HG03521 (cell line): ENCODE measurements around the gene CORO7.

Experiments used
- ATAC-seq: cut with Tn5 transposase; IDR thresholded peaks from one replicate; pipeline ENCODE4 v1.9.1; 2021; ENCODE audit warnings: mild to moderate bottlenecking, moderate library complexity; ENCODE audit not compliant: unreplicated experiment

CORO7 gene

GRCh38 chr16:4385789-4386450 is 30.5 kb downstream of the CORO7 start:
- ATAC-seq: no peak

- ATAC-seq: no peak
Measured at GRCh38 chr16:4385066-4385788, 31.2 kb downstream of the CORO7 start.

GRCh38 chr16:4384509-4384942 is 31.9 kb downstream of the CORO7 start:
- ATAC-seq: no peak

- ATAC-seq: no peak
Measured at GRCh38 chr16:4383591-4384444, 32.6 kb downstream of the CORO7 start.

- ATAC-seq: no peak
Measured at GRCh38 chr16:4382795-4383357, 33.5 kb downstream of the CORO7 start.

- no peak for ATAC-seq
Measured at GRCh38 chr16:4381935-4382794, 34.2 kb downstream of the CORO7 start.

GRCh38 chr16:4381072-4381934 is 35.1 kb downstream of the CORO7 start:
- no peak for ATAC-seq

- no peak for ATAC-seq
Measured at GRCh38 chr16:4380119-4381063, 36.0 kb downstream of the CORO7 start.

- no peak for ATAC-seq
Measured at GRCh38 chr16:4378999-4379690, 37.3 kb downstream of the CORO7 start.

GRCh38 chr16:4378161-4378666 is 38.2 kb downstream of the CORO7 start:
- no peak for ATAC-seq

GRCh38 chr16:4377573-4378154 is 38.7 kb downstream of the CORO7 start:
- no peak for ATAC-seq

- ATAC-seq: no peak
Measured at GRCh38 chr16:4376893-4377572, 39.4 kb downstream of the CORO7 start.

GRCh38 chr16:4376126-4376892 is 40.1 kb downstream of the CORO7 start:
- ATAC-seq: no peak

- no peak for ATAC-seq
Measured at GRCh38 chr16:4375717-4376116, 40.7 kb downstream of the CORO7 start.

GRCh38 chr16:4373909-4374742 is 42.3 kb downstream of the CORO7 start:
- ATAC-seq: no peak
